ENCODE measurements around the gene ABCC5.
"Not testable (repeated sequence)": the region's sequence is repeated elsewhere in the genome, so short reads cannot be mapped to it uniquely, and the experiment has no call there.

Gene ABCC5

GRCh38 chr3:184011937-184012889, 5.5 kb downstream of the ABCC5 start:
- no peak overlapping the region for H3K14ac ChIP-seq (ENCODE audit: low read length in 2 of 2)
- no peak overlapping the region for H4K8ac ChIP-seq (ENCODE audit: low read length)
- H2BK15ac ChIP-seq (ENCODE audit: low read depth, poor library complexity, severe bottlenecking) = no peak overlapping the region
- H4K91ac ChIP-seq (ENCODE audit: low read length) = no peak overlapping the region
- H3K27me3 ChIP-seq (ENCODE audit: control insufficient read depth in 1 of 2, insufficient read depth in 1 of 2, low read length in 2 of 2) = no peaks in the 10 kb centered on the region
- no peak overlapping the region for H2BK120ac ChIP-seq (ENCODE audit: low read depth, low read length)
- H2AFZ ChIP-seq (ENCODE audit: low read depth, low read length) = no peak overlapping the region
- no peak overlapping the region for H2BK5ac ChIP-seq (ENCODE audit: low read depth, low read length, poor library complexity, severe bottlenecking)
- H3K79me1 ChIP-seq (replicated peaks; ENCODE audit: low read length, poor library complexity, severe bottlenecking) = peaks cover 33% of the 10 kb centered on the region
- no peak overlapping the region for H3K4me3 ChIP-seq (ENCODE audit: insufficient read depth in 1 of 2, low read depth in 1 of 2, low read length in 2 of 2)
- no peak overlapping the region for H2BK12ac ChIP-seq (ENCODE audit: low read length in 2 of 2)
- H3K23ac ChIP-seq (ENCODE audit: low read length in 2 of 2) = no peak overlapping the region
- no peaks in the 10 kb centered on the region for H3K9me3 ChIP-seq (ENCODE audit: control insufficient read depth, low read length)
- no peak overlapping the region for H3K18ac ChIP-seq (ENCODE audit: low read depth in 1 of 2, low read length in 2 of 2)
- H3K9ac ChIP-seq (ENCODE audit: low read length) = no peak overlapping the region
- H3K27ac ChIP-seq (ENCODE audit: low read length, poor library complexity, severe bottlenecking) = no peak overlapping the region
- peaks cover 8% of the 10 kb centered on the region for H3K4me1 ChIP-seq (ENCODE audit: control insufficient read depth, insufficient read depth, low read depth, low read length)
- H2AK5ac ChIP-seq (ENCODE audit: low read length, severe bottlenecking) = no peak overlapping the region
- no peak overlapping the region for H3K4me2 ChIP-seq (ENCODE audit: low read length, poor library complexity, severe bottlenecking)
- no peak for DNase-seq
- no peak overlapping the region for H3K4ac ChIP-seq (ENCODE audit: low read depth in 1 of 2, low read length in 2 of 2)
- peaks cover 13 to 51% of the 10 kb centered on the region in 2 experiments for H3K36me3 ChIP-seq (ENCODE audit: control insufficient read depth in 1 of 2, insufficient read depth in 2 of 2, low read depth in 1 of 2, low read length in 2 of 2)
- WGBS = 66% methylated on average over 3 of the region's 6 CpGs

GRCh38 chr3:184011230-184011876, 6.3 kb downstream of the ABCC5 start:
- Histone ChIP-seq H3K36me3 (ENCODE audit: control insufficient read depth in 1 of 2, insufficient read depth in 2 of 2, low read depth in 1 of 2, low read length in 2 of 2) (peaks cover 13 to 51% of the 10 kb centered on the region in 2 experiments), H4K91ac (ENCODE audit: low read length) (no peak overlapping the region), H3K27me3 (ENCODE audit: control insufficient read depth in 1 of 2, insufficient read depth in 1 of 2, low read length in 2 of 2) (no peaks in the 10 kb centered on the region), H3K14ac (ENCODE audit: low read length in 2 of 2) (no peak overlapping the region), H2AK5ac (ENCODE audit: low read length, severe bottlenecking) (no peak overlapping the region), H2AFZ (ENCODE audit: low read depth, low read length) (no peak overlapping the region), H3K9me3 (ENCODE audit: control insufficient read depth, low read length) (no peaks in the 10 kb centered on the region), H3K23ac (ENCODE audit: low read length in 2 of 2) (no peak overlapping the region), H3K4me1 (ENCODE audit: control insufficient read depth, insufficient read depth, low read depth, low read length) (peaks cover 2% of the 10 kb centered on the region), H3K79me1 (replicated peaks; ENCODE audit: low read length, poor library complexity, severe bottlenecking) (peaks cover 28% of the 10 kb centered on the region), H3K9ac (ENCODE audit: low read length) (no peak overlapping the region), H3K18ac (ENCODE audit: low read depth in 1 of 2, low read length in 2 of 2) (no peak overlapping the region), H3K4me3 (ENCODE audit: insufficient read depth in 1 of 2, low read depth in 1 of 2, low read length in 2 of 2) (no peak overlapping the region), H2BK120ac (ENCODE audit: low read depth, low read length) (no peak overlapping the region), H3K27ac (ENCODE audit: low read length, poor library complexity, severe bottlenecking) (no peak overlapping the region), H2BK15ac (ENCODE audit: low read depth, poor library complexity, severe bottlenecking) (no peak overlapping the region), H3K4me2 (ENCODE audit: low read length, poor library complexity, severe bottlenecking) (no peak overlapping the region), H4K8ac (ENCODE audit: low read length) (no peak overlapping the region), H2BK5ac (ENCODE audit: low read depth, low read length, poor library complexity, severe bottlenecking) (no peak overlapping the region), H3K4ac (ENCODE audit: low read depth in 1 of 2, low read length in 2 of 2) (no peak overlapping the region), H2BK12ac (ENCODE audit: low read length in 2 of 2) (no peak overlapping the region)
- peak; percentile 17 for DNase-seq
- WGBS = 100% methylated on average over 1 of the region's 4 CpGs

DNA sequence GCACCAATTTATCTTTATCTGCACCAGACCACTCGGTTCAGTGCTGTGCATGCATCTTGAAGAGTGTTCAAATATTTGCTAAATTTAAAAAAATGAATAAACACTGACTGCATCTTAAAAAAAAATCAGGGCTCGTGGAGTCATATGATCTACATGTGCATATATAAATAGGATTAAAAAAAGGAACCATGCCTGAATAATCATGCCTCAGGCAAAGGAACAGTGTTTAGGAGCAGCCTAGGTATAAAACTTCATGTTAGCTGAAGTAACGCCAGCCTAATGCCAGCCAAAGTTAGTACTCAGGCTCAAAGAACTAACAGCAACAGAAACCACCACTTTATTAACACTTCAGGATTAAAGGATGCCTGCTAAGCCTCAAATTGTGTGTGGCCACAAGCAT, 9.5 kb downstream of the ABCC5 start:
- H2BK120ac ChIP-seq (ENCODE audit: low read depth, low read length) = no peak overlapping the region
- H3K4me3 ChIP-seq (ENCODE audit: insufficient read depth in 1 of 2, low read depth in 1 of 2, low read length in 2 of 2) = no peak overlapping the region
- no peak for DNase-seq
- no peak overlapping the region for H4K91ac ChIP-seq (ENCODE audit: low read length)
- 91% methylated on average over 1 of the region's 3 CpGs for WGBS
- H3K27me3 ChIP-seq (ENCODE audit: control insufficient read depth in 1 of 2, insufficient read depth in 1 of 2, low read length in 2 of 2) = no peaks in the 10 kb centered on the region
- H3K23ac ChIP-seq (ENCODE audit: low read length in 2 of 2) = no peak overlapping the region
- no peak overlapping the region for H4K8ac ChIP-seq (ENCODE audit: low read length)
- H2AFZ ChIP-seq (ENCODE audit: low read depth, low read length) = no peak overlapping the region
- no peak overlapping the region for H3K18ac ChIP-seq (ENCODE audit: low read depth in 1 of 2, low read length in 2 of 2)
- H3K9ac ChIP-seq (ENCODE audit: low read length) = no peak overlapping the region
- peaks cover 8% of the 10 kb centered on the region for H3K4me1 ChIP-seq (ENCODE audit: control insufficient read depth, insufficient read depth, low read depth, low read length)
- no peak overlapping the region for H3K14ac ChIP-seq (ENCODE audit: low read length in 2 of 2)
- peaks cover 13 to 43% of the 10 kb centered on the region in 2 experiments for H3K36me3 ChIP-seq (ENCODE audit: control insufficient read depth in 1 of 2, insufficient read depth in 2 of 2, low read depth in 1 of 2, low read length in 2 of 2)
- H2BK12ac ChIP-seq (ENCODE audit: low read length in 2 of 2) = no peak overlapping the region
- peaks cover 19% of the 10 kb centered on the region for H3K79me1 ChIP-seq (replicated peaks; ENCODE audit: low read length, poor library complexity, severe bottlenecking)
- no peak overlapping the region for H3K4me2 ChIP-seq (ENCODE audit: low read length, poor library complexity, severe bottlenecking)
- no peak overlapping the region for H3K27ac ChIP-seq (ENCODE audit: low read length, poor library complexity, severe bottlenecking)
- H3K4ac ChIP-seq (ENCODE audit: low read depth in 1 of 2, low read length in 2 of 2) = no peak overlapping the region
- no peak overlapping the region for H2AK5ac ChIP-seq (ENCODE audit: low read length, severe bottlenecking)
- no peak overlapping the region for H2BK15ac ChIP-seq (ENCODE audit: low read depth, poor library complexity, severe bottlenecking)
- no peaks in the 10 kb centered on the region for H3K9me3 ChIP-seq (ENCODE audit: control insufficient read depth, low read length)
- H2BK5ac ChIP-seq (ENCODE audit: low read depth, low read length, poor library complexity, severe bottlenecking) = no peak overlapping the region

DNA sequence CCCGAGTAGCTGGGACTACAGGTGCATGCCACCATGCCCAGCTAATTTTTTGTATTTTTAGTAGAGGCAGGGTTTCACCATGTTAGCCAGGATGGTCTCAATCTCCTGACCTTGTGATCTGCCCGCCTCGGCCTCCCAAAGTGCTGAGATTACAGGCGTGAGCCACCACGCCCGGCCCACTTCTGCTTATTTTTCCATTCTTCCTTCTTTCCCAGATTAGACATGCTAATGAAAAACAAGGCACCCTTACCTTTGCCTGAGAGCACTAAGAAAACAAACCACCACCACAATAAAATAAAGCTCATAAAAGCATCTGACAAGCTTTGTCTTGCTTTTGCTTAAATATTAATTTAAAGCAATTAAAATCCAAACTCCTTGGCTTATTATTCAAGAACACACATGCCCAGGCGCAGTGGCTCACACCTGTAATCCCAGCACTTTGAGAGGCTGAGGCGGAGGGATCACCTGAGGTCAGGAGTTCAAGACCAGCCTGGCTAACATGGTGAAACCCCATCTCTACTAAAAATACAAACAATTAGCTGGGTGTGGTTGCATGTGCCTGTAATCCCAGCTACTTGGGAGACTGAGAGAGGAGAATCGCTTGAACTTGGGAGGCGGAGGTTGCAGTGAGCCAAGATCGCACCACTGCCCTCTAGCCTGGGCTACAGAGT, 10.4 kb downstream of the ABCC5 start:
- H3K14ac ChIP-seq (ENCODE audit: low read length in 2 of 2); H3K4ac ChIP-seq (ENCODE audit: low read depth in 1 of 2, low read length in 2 of 2); H2AFZ ChIP-seq (ENCODE audit: low read depth, low read length); H2BK12ac ChIP-seq (ENCODE audit: low read length in 2 of 2); H3K4me3 ChIP-seq (ENCODE audit: insufficient read depth in 1 of 2, low read depth in 1 of 2, low read length in 2 of 2); H2BK120ac ChIP-seq (ENCODE audit: low read depth, low read length); H4K91ac ChIP-seq (ENCODE audit: low read length); H2BK5ac ChIP-seq (ENCODE audit: low read depth, low read length, poor library complexity, severe bottlenecking); H2BK15ac ChIP-seq (ENCODE audit: low read depth, poor library complexity, severe bottlenecking); H3K23ac ChIP-seq (ENCODE audit: low read length in 2 of 2); H4K8ac ChIP-seq (ENCODE audit: low read length); H3K9me3 ChIP-seq (ENCODE audit: control insufficient read depth, low read length); H3K18ac ChIP-seq (ENCODE audit: low read depth in 1 of 2, low read length in 2 of 2); H3K27ac ChIP-seq (ENCODE audit: low read length, poor library complexity, severe bottlenecking); DNase-seq; H3K27me3 ChIP-seq (ENCODE audit: control insufficient read depth in 1 of 2, insufficient read depth in 1 of 2, low read length in 2 of 2); H3K4me2 ChIP-seq (ENCODE audit: low read length, poor library complexity, severe bottlenecking); H3K9ac ChIP-seq (ENCODE audit: low read length); H2AK5ac ChIP-seq (ENCODE audit: low read length, severe bottlenecking): not testable (repeated sequence)
- WGBS = 97% methylated on average over 11 of the region's 11 CpGs
- Histone ChIP-seq H3K4me1 (ENCODE audit: control insufficient read depth, insufficient read depth, low read depth, low read length) (peaks cover 13% of the 10 kb centered on the region), H3K79me1 (replicated peaks; ENCODE audit: low read length, poor library complexity, severe bottlenecking) (peaks cover 25% of the 10 kb centered on the region), H3K36me3 (ENCODE audit: control insufficient read depth in 1 of 2, insufficient read depth in 2 of 2, low read depth in 1 of 2, low read length in 2 of 2) (peaks cover 15 to 34% of the 10 kb centered on the region in 2 experiments)
